WTC11 (cell line): ENCODE measurements around the gene UGP2. TPM values are rescaled to one million over a fixed set of nuclear protein-coding genes. Genes with fewer than 3 reads are reported as not detected.

Experiments used
- ATAC-seq: fragments of 200-7000 bp; cut with Tn5 transposase; 2 replicates; pipeline ENCODE4 v1.10.0; 2021; ENCODE audit warnings: mild to moderate bottlenecking, moderate library complexity
- CTCF ChIA-PET: fragments of 300-600 bp; sonication (Branson Sonifier 250); formaldehyde crosslinking; loops from one replicate; lab custom pipeline; 2021; ENCODE audit warnings: antibody characterized with exemption; lab: Charles Lee
- POLR2A ChIA-PET: fragments of 350-600 bp; sonication (Branson Sonifier 250); formaldehyde crosslinking; loops from one replicate; lab custom pipeline; 2021; ENCODE audit warnings: antibody characterized with exemption; lab: Charles Lee
- DNase-seq: peaks from one replicate; pipeline ENCODE4 v3.0.0; 2021; ENCODE audit warnings: low spot score
- H3K27ac Mint-ChIP-seq: 2 replicates; pipeline ENCODE4 v1.8.0; 2021; ENCODE audit warnings: mixed read lengths
- H3K27me3 Mint-ChIP-seq: 2 replicates; pipeline ENCODE4 v1.8.0; 2021; ENCODE audit warnings: low read depth, mild to moderate bottlenecking, moderate library complexity, mixed read lengths
- H3K36me3 Mint-ChIP-seq: 2 replicates; pipeline ENCODE4 v1.8.0; 2021; ENCODE audit warnings: mixed read lengths
- H3K4me1 Mint-ChIP-seq: 2 replicates; pipeline ENCODE4 v1.8.0; 2022; ENCODE audit warnings: mixed read lengths
- H3K4me3 Mint-ChIP-seq: 2 replicates; pipeline ENCODE4 v1.8.0; 2021; ENCODE audit warnings: mild to moderate bottlenecking, moderate library complexity, mixed read lengths
- H3K9me3 Mint-ChIP-seq: 2 replicates; pipeline ENCODE4 v1.8.0; 2021; ENCODE audit warnings: mixed read lengths
- ATF1 ChIP-seq: sonication (generic); formaldehyde crosslinking; IDR thresholded peaks from 2 replicates; pipeline ENCODE4 v1.8.1; 2023; ENCODE audit warnings: mild to moderate bottlenecking, moderate library complexity, missing genetic modification reagents
- ATF2 ChIP-seq: sonication (generic); formaldehyde crosslinking; IDR thresholded peaks from 2 replicates; pipeline ENCODE4 v1.8.1; 2022; ENCODE audit warnings: low read depth, missing genetic modification reagents, borderline replicate concordance
- ATF3 ChIP-seq: sonication (generic); formaldehyde crosslinking; conservative IDR thresholded peaks from 2 replicates; pipeline ENCODE4 v1.8.1; 2022; ENCODE audit warnings: mild to moderate bottlenecking, missing genetic modification reagents
- ATF6 ChIP-seq: sonication (generic); formaldehyde crosslinking; IDR thresholded peaks from 2 replicates; pipeline ENCODE4 v1.8.1; 2023; ENCODE audit warnings: mild to moderate bottlenecking, missing genetic modification reagents
- HMGA2 ChIP-seq: fragments of 250-450 bp; sonication (Bioruptor Pico); IDR thresholded peaks from 2 replicates; pipeline ENCODE4 v1.4.0; 2021; ENCODE audit warnings: mild to moderate bottlenecking, moderate library complexity
- MYBL2 ChIP-seq: sonication (generic); formaldehyde crosslinking; IDR thresholded peaks from 2 replicates; pipeline ENCODE4 v1.8.1; 2023; ENCODE audit warnings: mild to moderate bottlenecking, moderate library complexity, missing genetic modification reagents
- NFE2L1 ChIP-seq: sonication (generic); formaldehyde crosslinking; IDR thresholded peaks from 2 replicates; pipeline ENCODE4 v1.8.1; 2023; ENCODE audit warnings: missing genetic modification reagents
- OVOL2 ChIP-seq: fragments of 250-450 bp; sonication (Bioruptor Pico); IDR thresholded peaks from 2 replicates; pipeline ENCODE4 v1.9.0; 2021; ENCODE audit warnings: mild to moderate bottlenecking, borderline replicate concordance
- PREB ChIP-seq: sonication (generic); formaldehyde crosslinking; IDR thresholded peaks from 2 replicates; pipeline ENCODE4 v1.8.1; 2022; ENCODE audit warnings: mild to moderate bottlenecking, missing genetic modification reagents, moderate library complexity, borderline replicate concordance
- PRRX2 ChIP-seq: fragments of 250-450 bp; sonication (Bioruptor Pico); IDR thresholded peaks from 2 replicates; pipeline ENCODE4 v1.8.0; 2021; ENCODE audit warnings: mild to moderate bottlenecking
- STAT6 ChIP-seq: sonication (generic); formaldehyde crosslinking; conservative IDR thresholded peaks from 2 replicates; pipeline ENCODE4 v1.8.1; 2023; ENCODE audit warnings: mild to moderate bottlenecking, low read depth, missing genetic modification reagents, moderate library complexity
- TCF7 ChIP-seq: sonication (generic); formaldehyde crosslinking; IDR thresholded peaks from 2 replicates; pipeline ENCODE4 v1.8.0; 2022; ENCODE audit warnings: mild to moderate bottlenecking, low read depth, missing genetic modification reagents, moderate library complexity
- TP53 ChIP-seq: sonication (generic); formaldehyde crosslinking; IDR thresholded peaks from 2 replicates; pipeline ENCODE4 v1.8.1; 2023; ENCODE audit warnings: mild to moderate bottlenecking, missing genetic modification reagents
- USF2 ChIP-seq: sonication (generic); formaldehyde crosslinking; IDR thresholded peaks from 2 replicates; pipeline ENCODE4 v1.8.1; 2023; ENCODE audit warnings: mild to moderate bottlenecking, missing genetic modification reagents, moderate library complexity
- ZNF232 ChIP-seq: sonication (generic); formaldehyde crosslinking; IDR thresholded peaks from 2 replicates; pipeline ENCODE4 v1.8.0; 2022; ENCODE audit warnings: mild to moderate bottlenecking, missing genetic modification reagents
- ZNF263 ChIP-seq: sonication (generic); formaldehyde crosslinking; IDR thresholded peaks from 2 replicates; pipeline ENCODE4 v1.8.1; 2022; ENCODE audit warnings: low read depth, mild to moderate bottlenecking, moderate library complexity, missing genetic modification reagents
- ZNF512 ChIP-seq: sonication (generic); formaldehyde crosslinking; IDR thresholded peaks from 2 replicates; pipeline ENCODE4 v1.8.1; 2022; ENCODE audit warnings: missing genetic modification reagents, borderline replicate concordance
- ZNF671 ChIP-seq: fragments of 250-450 bp; sonication (Bioruptor Pico); IDR thresholded peaks from 2 replicates; pipeline ENCODE4 v1.8.0; 2021; ENCODE audit warnings: mild to moderate bottlenecking
- ZSCAN18 ChIP-seq: fragments of 250-450 bp; sonication (Bioruptor Pico); IDR thresholded peaks from 2 replicates; pipeline ENCODE4 v2.1.2; 2022; ENCODE audit warnings: mild to moderate bottlenecking, moderate library complexity
- total RNA-seq: library from RNA; stranded (reverse); gene quantifications from 3 replicates; pipeline ENCODE4 v1.2.3, GENCODE V29; 2021

The UGP2 gene
- total RNA-seq, 1 experiment from 2014 or later = 543 TPM

GRCh38 chr2:63890678-63891077 lies 49.0 kb downstream of the UGP2 start:
- no peaks in the 10 kb centered on the region for H3K9me3 Mint-ChIP-seq
- H3K4me1 Mint-ChIP-seq = peaks cover 13% of the 10 kb centered on the region
- ChIA-PET CTCF (no interaction called here), POLR2A (interaction anchor here (1.2 kb wide), 1 partner anchor 192 kb away, joined by 3 read pairs; no protein-coding TSS in a partner anchor)
- H3K36me3 Mint-ChIP-seq = peaks cover 74% of the 10 kb centered on the region
- TF ChIP-seq TP53 (CRISPR knock-in tag) (no peak), ZSCAN18 (CRISPR knock-in tag) (no peak), ZNF671 (CRISPR knock-in tag) (no peak), OVOL2 (CRISPR knock-in tag) (no peak), ZNF512 (no peak), NFE2L1 (CRISPR knock-in tag) (no peak), USF2 (CRISPR knock-in tag) (no peak), STAT6 (no peak)
- no peak overlapping the region; the same call in 1 of the 2 replicates for H3K27ac Mint-ChIP-seq
- DNase-seq (no peak), ATAC-seq (no peak)
- H3K4me3 Mint-ChIP-seq = no peak overlapping the region
- no peaks in the 10 kb centered on the region for H3K27me3 Mint-ChIP-seq

- Mint-ChIP-seq H3K27me3 (no peaks in the 10 kb centered on the region), H3K36me3 (peaks cover 69% of the 10 kb centered on the region), H3K4me3 (no peak overlapping the region), H3K9me3 (no peaks in the 10 kb centered on the region)
- ATAC-seq (no peak), DNase-seq (no peak)
- CTCF ChIA-PET = no interaction called here
- TF ChIP-seq ATF2 (no peak), ATF1 (CRISPR knock-in tag) (no peak), HMGA2 (no peak), ATF6 (no peak), ZNF263 (no peak), PRRX2 (CRISPR knock-in tag) (no peak), ZNF232 (CRISPR knock-in tag) (no peak), ATF3 (CRISPR knock-in tag) (no peak), PREB (CRISPR knock-in tag) (no peak), TCF7 (CRISPR knock-in tag) (no peak), MYBL2 (CRISPR knock-in tag) (no peak)
- TF ChIP-seq, all 79 proteins: peak for 0
- Mint-ChIP-seq H3K4me1 (peaks cover 11% of the 10 kb centered on the region), H3K27ac (peak overlapping the region; percentile 26)
- POLR2A ChIA-PET = no interaction called here
Observed at GRCh38 chr2:63891488-63892030, 49.9 kb downstream of the UGP2 start.
